HUES64 (cell line): ENCODE measurements around the gene TP53TG3F. TPM values are rescaled to one million over a fixed set of nuclear protein-coding genes. Genes with fewer than 3 reads are reported as not detected.
"Not testable (repeated sequence)": the region's sequence is repeated elsewhere in the genome, so short reads cannot be mapped to it uniquely, and the experiment has no call there.

ENCODE experiments used
- H3K27ac ChIP-seq: 2 replicates; pipeline ENCODE4 v1.7.0; 2013; ENCODE audit warnings: low read depth, low read length, inconsistent platforms
- H3K27me3 ChIP-seq: 2 replicates; pipeline ENCODE4 v1.6.1; 2013; ENCODE audit warnings: mild to moderate bottlenecking, low read length; ENCODE audit not compliant: insufficient read depth
- H3K36me3 ChIP-seq: 2 replicates; pipeline ENCODE4 v1.6.1; 2013; ENCODE audit warnings: mild to moderate bottlenecking, low read length; ENCODE audit not compliant: insufficient read depth
- H3K4me1 ChIP-seq: 2 replicates; pipeline ENCODE4 v1.6.1; 2013; ENCODE audit warnings: mild to moderate bottlenecking, low read length, moderate library complexity; ENCODE audit not compliant: insufficient read depth
- H3K4me3 ChIP-seq: 2 replicates; pipeline ENCODE4 v1.5.1; 2013; ENCODE audit warnings: mild to moderate bottlenecking, low read length, moderate library complexity
- H3K9ac ChIP-seq: 2 replicates; pipeline ENCODE4 v1.6.1; 2013; ENCODE audit warnings: mild to moderate bottlenecking, low read depth, low read length
- H3K9me3 ChIP-seq: 2 replicates; pipeline ENCODE4 v1.6.1; 2013; ENCODE audit warnings: low read depth, low read length; ENCODE audit not compliant: insufficient read depth
- WGBS: fragments of 150-250, 120-280 bp; methylation state at CpG from one replicate; pipeline ENCODE4 v1.1.7; 2013; ENCODE audit warnings: missing lambda C conversion rate; 5-methylcytosine and 5-hydroxymethylcytosine counted together
- polyA plus RNA-seq, 2 experiments: library from polyadenylated mRNA; stranded (reverse); fragments of 50-300 nt; gene quantifications; one replicate each; pipeline ENCODE4 v1.2.3, GENCODE V29; 2013

TP53TG3F gene, protein sequence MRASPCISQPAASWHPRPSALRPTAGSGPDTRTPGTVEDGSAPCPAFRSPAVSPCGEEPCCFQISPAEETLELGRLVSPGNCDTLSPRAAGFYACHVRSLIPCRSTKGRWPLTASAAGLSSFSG
- polyA plus RNA-seq (2013, experiment 1 of 2): not detected
- not detected for polyA plus RNA-seq (2013, experiment 2 of 2)

- H3K9ac ChIP-seq: not testable (repeated sequence)
Observed at GRCh38 chr16:33459312-33459711, at the start of gene TP53TG3F. Gene TP53TG3F (plus strand): TSS chr16:33459612. CDS start chr16:33459680, 68 bp downstream.

DNA sequence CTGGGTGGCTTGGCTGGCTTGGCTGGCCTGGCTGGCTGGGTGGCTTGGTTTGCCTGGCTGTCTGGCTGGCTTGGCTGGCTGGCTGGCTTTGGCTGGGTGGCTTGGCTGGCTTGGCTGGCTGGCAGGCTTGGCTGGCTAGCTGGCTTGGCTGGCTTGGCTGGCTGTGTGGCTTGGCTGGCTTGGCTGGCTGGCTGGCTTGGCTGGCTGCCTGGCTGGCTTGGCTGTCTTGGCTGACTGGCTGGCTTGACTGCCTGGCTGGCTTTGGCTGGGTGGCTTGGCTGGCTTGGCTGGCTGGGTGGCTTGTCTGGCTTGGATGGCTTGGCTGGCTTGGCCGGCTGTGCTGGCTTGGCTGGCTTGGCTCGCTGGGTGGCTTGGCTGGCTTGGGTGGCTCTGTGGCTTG lies 32.2 kb downstream of the TP53TG3F start:
- not testable (repeated sequence) for H3K9ac ChIP-seq, H3K27ac ChIP-seq, H3K36me3 ChIP-seq, H3K9me3 ChIP-seq, H3K4me1 ChIP-seq, H3K4me3 ChIP-seq, H3K27me3 ChIP-seq
- WGBS: no CpG with 5 or more reads among the region's 2 CpGs

More at GRCh38 chr16:33459312-33459711, at the start of gene TP53TG3F:
- H3K4me1 ChIP-seq, H3K9me3 ChIP-seq, H3K27ac ChIP-seq, H3K4me3 ChIP-seq, H3K27me3 ChIP-seq, H3K36me3 ChIP-seq: not testable (repeated sequence)
- no CpG with 5 or more reads among the region's 25 CpGs for WGBS

GRCh38 chr16:33507231-33507630 lies 47.8 kb downstream of the TP53TG3F start:
- H3K9ac ChIP-seq, H3K36me3 ChIP-seq, H3K27me3 ChIP-seq, H3K27ac ChIP-seq, H3K4me1 ChIP-seq, H3K4me3 ChIP-seq, H3K9me3 ChIP-seq: not testable (repeated sequence)
- 74% methylated on average over 2 of the region's 4 CpGs for WGBS

DNA sequence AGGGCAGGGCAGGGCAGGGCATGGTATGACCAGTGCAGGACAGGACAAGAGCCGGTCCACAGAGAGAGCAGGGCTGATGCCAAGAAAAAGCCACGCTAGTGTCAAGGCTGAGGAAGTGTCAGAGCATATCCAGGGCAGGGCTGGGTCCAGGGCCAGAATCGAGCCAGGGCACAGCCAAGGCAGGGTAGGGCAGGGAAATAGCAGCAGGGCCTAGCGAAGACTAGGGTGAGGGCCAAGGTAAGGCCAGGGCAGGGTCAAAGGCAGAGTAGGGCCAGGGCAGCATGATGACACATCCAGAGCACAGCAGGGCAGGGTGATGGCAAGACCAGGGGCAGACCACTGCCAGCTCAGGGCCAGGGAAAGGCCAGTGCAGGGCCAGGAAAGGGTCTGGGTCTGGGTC lies 49.7 kb downstream of the TP53TG3F start:
- not testable (repeated sequence) for H3K4me3 ChIP-seq, H3K9ac ChIP-seq, H3K27ac ChIP-seq, H3K9me3 ChIP-seq, H3K4me1 ChIP-seq, H3K36me3 ChIP-seq, H3K27me3 ChIP-seq
- WGBS: no CpG with 5 or more reads among the region's 4 CpGs

DNA sequence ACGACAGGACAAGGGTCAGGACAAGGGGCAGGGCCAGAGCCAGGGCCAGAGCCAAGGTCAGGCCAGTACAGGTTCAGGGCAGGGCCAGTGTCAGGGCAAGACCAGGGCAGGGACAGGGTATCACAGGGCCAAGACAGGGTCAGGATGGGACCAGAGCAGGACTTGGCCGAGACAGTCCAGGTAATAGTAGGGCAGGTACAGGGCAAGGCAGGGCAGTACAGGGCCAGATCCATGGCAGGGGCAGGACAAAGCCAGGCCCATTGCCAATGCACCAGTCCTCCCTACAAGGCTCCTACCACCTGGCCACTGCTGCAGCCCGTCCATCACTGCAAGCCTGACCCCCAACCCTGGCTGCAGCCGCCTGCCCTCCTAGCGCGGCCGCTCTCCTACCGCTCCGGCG lies 50.5 kb downstream of the TP53TG3F start:
- H3K4me1 ChIP-seq, H3K4me3 ChIP-seq, H3K36me3 ChIP-seq, H3K9ac ChIP-seq, H3K27me3 ChIP-seq, H3K9me3 ChIP-seq, H3K27ac ChIP-seq: not testable (repeated sequence)
- WGBS: 91% methylated on average over 2 of the region's 10 CpGs
